Left cardiac atrium (tissue), 4 donors: ENCODE data around the gene TST. TPM values are rescaled to one million over a fixed set of nuclear protein-coding genes. Genes with fewer than 3 reads are reported as not detected.
A peak's percentile ranks its signal among the peaks of the same experiment; 100 is the strongest.

Experiments
- ATAC-seq, 2 donors: fragments of 200-7000 bp; cut with Tn5 transposase; one replicate each; pipeline ENCODE4 v1.9.1; 2020; ENCODE audit warnings: mild to moderate bottlenecking in 2 of 2, moderate library complexity in 2 of 2
- DNase-seq: peaks from one replicate; pipeline ENCODE4 v3.0.0-alpha.2; 2020
- intact Hi-C, 2 donors: fragments of 100-400 bp; cut with DNase I; formaldehyde crosslinking; loops; one replicate each; pipeline versions ENCODE4 v1.14.1 to v1.15.1; 2022 to 2023
- total RNA-seq, 2 donors: library from RNA; stranded (reverse); fragmentation: NEBNext Ultra II Directional; extraction: Animal tissue kit (Norgen Biotek cat#: 25700); gene quantifications; one replicate each; pipeline ENCODE4 v1.2.1, GENCODE V29; 2021
- donor health status: DM: no; HTN: yes; CAD: no.
- donor health status: DM: no; HTN: yes; CAD: no; lungs with severe emphysema.
- donor health status: DM: yes; HTN: yes; CAD: no.
- donor health status: Dilated cardiomyopathy.

The TST gene
- total RNA-seq, 2 donors from 2014 or later: 33.3 to 35.5 TPM

- intact Hi-C loops: no loop called here
- DNase-seq (peak; percentile 76), ATAC-seq (peak; percentile 43 to 63)
These were observed 385 bp downstream of the TST start for GRCh38 chr22:37018815-37019308.

- intact Hi-C loops: no loop called here
- DNase-seq: no peak
- no peak for ATAC-seq
These were observed 997 bp downstream of the TST start for GRCh38 chr22:37018086-37018814.

GRCh38 chr22:37017356-37017755, 1.9 kb downstream of the TST start:
- ATAC-seq (no peak), DNase-seq (no peak)
- intact Hi-C loops: no loop called here

- intact Hi-C loops: no loop called here
- ATAC-seq: no peak
- DNase-seq: no peak
These were observed 2.9 kb downstream of the TST start for GRCh38 chr22:37016134-37016910.

GRCh38 chr22:37015587-37015878, 3.7 kb downstream of the TST start:
- intact Hi-C loops: no loop called here
- DNase-seq (no peak), ATAC-seq (no peak)

GRCh38 chr22:37014835-37015586, 4.2 kb downstream of the TST start:
- no peak for DNase-seq
- ATAC-seq: no peak
- intact Hi-C loops: no loop called here

- DNase-seq (no peak), ATAC-seq (no peak)
- intact Hi-C loops: no loop called here
These were observed 4.8 kb downstream of the TST start for GRCh38 chr22:37014415-37014806.

GRCh38 chr22:37012956-37013355, 6.3 kb downstream of the TST start:
- no peak for DNase-seq
- ATAC-seq: no peak
- intact Hi-C loops: no loop called here

- DNase-seq (no peak), ATAC-seq (peak; percentile 56 to 65)
- intact Hi-C loops: no loop called here
These were observed 6.9 kb downstream of the TST start for GRCh38 chr22:37012262-37012904.

GRCh38 chr22:37011472-37011871, 7.8 kb downstream of the TST start:
- ATAC-seq (no peak), DNase-seq (no peak)
- intact Hi-C loops: no loop called here

- ATAC-seq (no peak), DNase-seq (no peak)
- intact Hi-C loops: no loop called here
These were observed 8.3 kb downstream of the TST start for GRCh38 chr22:37010976-37011375.

- ATAC-seq (no peak), DNase-seq (no peak)
- intact Hi-C loops: no loop called here
These were observed 9.1 kb downstream of the TST start for GRCh38 chr22:37010174-37010573.

GRCh38 chr22:37009490-37009889, 9.8 kb downstream of the TST start:
- DNase-seq: no peak
- intact Hi-C loops: no loop called here
- no peak for ATAC-seq

- DNase-seq (no peak), ATAC-seq (peak in 1 of 2 donors; percentile 28)
- intact Hi-C loops: no loop called here
These were observed 10.9 kb downstream of the TST start for GRCh38 chr22:37008365-37008764.

- ATAC-seq (no peak), DNase-seq (no peak)
- intact Hi-C loops: no loop called here
These were observed 11.6 kb downstream of the TST start for GRCh38 chr22:37007651-37008050.

- DNase-seq (no peak), ATAC-seq (no peak)
- intact Hi-C loops: no loop called here
These were observed 16.6 kb downstream of the TST start for GRCh38 chr22:37002633-37003032.

GRCh38 chr22:37001826-37002225, 17.4 kb downstream of the TST start:
- intact Hi-C loops: no loop called here

GRCh38 chr22:37000676-37001534, 18.3 kb downstream of the TST start:
- no peak for ATAC-seq
- DNase-seq: no peak
- intact Hi-C loops: no loop called here

More at GRCh38 chr22:37001826-37002225, 17.4 kb downstream of the TST start:
- no peak for DNase-seq
- ATAC-seq: no peak

GRCh38 chr22:36999463-36999862, 19.8 kb downstream of the TST start:
- intact Hi-C loops: no loop called here
- DNase-seq (no peak), ATAC-seq (no peak)
